PC-3 (cell line): ENCODE results near the gene TPD52L1.

Source experiments
- EZH2 ChIP-seq: fragments of 300-600 bp; sonication (generic); IDR thresholded peaks from one replicate; pipeline ENCODE4 v1.6.1; 2017; ENCODE audit warnings: antibody characterized with exemption, mild to moderate bottlenecking, low read length; ENCODE audit not compliant: unreplicated experiment
- TF ChIP-seq, protein P1 (sequence below): fragments of 300-600 bp; sonication (generic); conservative IDR thresholded peaks from 2 replicates; pipeline ENCODE4 v1.5.1; 2017; ENCODE audit warnings: antibody characterized with exemption, low read depth, mild to moderate bottlenecking, low read length

- TF ChIP-seq, protein P1, sequence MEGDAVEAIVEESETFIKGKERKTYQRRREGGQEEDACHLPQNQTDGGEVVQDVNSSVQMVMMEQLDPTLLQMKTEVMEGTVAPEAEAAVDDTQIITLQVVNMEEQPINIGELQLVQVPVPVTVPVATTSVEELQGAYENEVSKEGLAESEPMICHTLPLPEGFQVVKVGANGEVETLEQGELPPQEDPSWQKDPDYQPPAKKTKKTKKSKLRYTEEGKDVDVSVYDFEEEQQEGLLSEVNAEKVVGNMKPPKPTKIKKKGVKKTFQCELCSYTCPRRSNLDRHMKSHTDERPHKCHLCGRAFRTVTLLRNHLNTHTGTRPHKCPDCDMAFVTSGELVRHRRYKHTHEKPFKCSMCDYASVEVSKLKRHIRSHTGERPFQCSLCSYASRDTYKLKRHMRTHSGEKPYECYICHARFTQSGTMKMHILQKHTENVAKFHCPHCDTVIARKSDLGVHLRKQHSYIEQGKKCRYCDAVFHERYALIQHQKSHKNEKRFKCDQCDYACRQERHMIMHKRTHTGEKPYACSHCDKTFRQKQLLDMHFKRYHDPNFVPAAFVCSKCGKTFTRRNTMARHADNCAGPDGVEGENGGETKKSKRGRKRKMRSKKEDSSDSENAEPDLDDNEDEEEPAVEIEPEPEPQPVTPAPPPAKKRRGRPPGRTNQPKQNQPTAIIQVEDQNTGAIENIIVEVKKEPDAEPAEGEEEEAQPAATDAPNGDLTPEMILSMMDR: no peak
- TF ChIP-seq EZH2: no peak
Measured at GRCh38 chr6:125231574-125232343, 78.2 kb downstream of the TPD52L1 start.
